ENCODE data around the gene ZFHX3. TPM values are rescaled to one million over a fixed set of nuclear protein-coding genes. Genes with fewer than 3 reads are reported as not detected.

Gene ZFHX3
- total RNA-seq, 1 donor from 2014 or later: 8.1 TPM

GRCh38 chr16:72932677-72933335, 115.1 kb downstream of the ZFHX3 start:
- intact Hi-C loops (cut with micrococcal nuclease): loop anchor here (10.0 kb wide), 1 partner anchor 78 kb away; no protein-coding TSS in a partner anchor

GRCh38 chr16:72932050-72932449, 115.9 kb downstream of the ZFHX3 start:
- ATAC-seq: peak; percentile 20
- intact Hi-C loops (cut with micrococcal nuclease): loop anchor here (10.0 kb wide), 1 partner anchor 77 kb away; no protein-coding TSS in a partner anchor
- no peak for DNase-seq

More at GRCh38 chr16:72932677-72933335, 115.1 kb downstream of the ZFHX3 start:
- ATAC-seq: no peak
- DNase-seq: no peak

GRCh38 chr16:72930396-72930795, 117.5 kb downstream of the ZFHX3 start:
- intact Hi-C loops (cut with micrococcal nuclease): loop anchor here (10.0 kb wide), 1 partner anchor 76 kb away; no protein-coding TSS in a partner anchor
- ATAC-seq: no peak
- no peak for DNase-seq

GRCh38 chr16:72928090-72928981, 119.6 kb downstream of the ZFHX3 start:
- no peak for ATAC-seq
- intact Hi-C loops (cut with micrococcal nuclease): no loop called here
- no peak for DNase-seq

- DNase-seq (no peak), ATAC-seq (no peak)
- intact Hi-C loops (cut with micrococcal nuclease): no loop called here
Observed at GRCh38 chr16:72927199-72928089, 120.5 kb downstream of the ZFHX3 start.

GRCh38 chr16:72926177-72927070, 121.5 kb downstream of the ZFHX3 start:
- DNase-seq: no peak

GRCh38 chr16:72925631-72925979, 122.3 kb downstream of the ZFHX3 start:
- ATAC-seq (no peak), DNase-seq (no peak)
- intact Hi-C loops (cut with micrococcal nuclease): no loop called here

More at GRCh38 chr16:72926177-72927070, 121.5 kb downstream of the ZFHX3 start:
- ATAC-seq: no peak
- intact Hi-C loops (cut with micrococcal nuclease): no loop called here

- intact Hi-C loops (cut with micrococcal nuclease): no loop called here
- ATAC-seq (no peak), DNase-seq (no peak)
Observed at GRCh38 chr16:72924927-72925630, 122.8 kb downstream of the ZFHX3 start.

- no peak for ATAC-seq
- no peak for DNase-seq
Observed at GRCh38 chr16:72924537-72924926, 123.4 kb downstream of the ZFHX3 start.

GRCh38 chr16:72923757-72924156, 124.2 kb downstream of the ZFHX3 start:
- ATAC-seq (no peak), DNase-seq (no peak)
- intact Hi-C loops (cut with micrococcal nuclease): no loop called here

More at GRCh38 chr16:72924537-72924926, 123.4 kb downstream of the ZFHX3 start:
- intact Hi-C loops (cut with micrococcal nuclease): no loop called here

GRCh38 chr16:72922714-72923113, 125.2 kb downstream of the ZFHX3 start:
- ATAC-seq (no peak), DNase-seq (no peak)
- intact Hi-C loops (cut with micrococcal nuclease): no loop called here

GRCh38 chr16:72921620-72922019, 126.3 kb downstream of the ZFHX3 start:
- peak; percentile 48 for DNase-seq

GRCh38 chr16:72921106-72921505, 126.8 kb downstream of the ZFHX3 start:
- DNase-seq (no peak), ATAC-seq (no peak)
- intact Hi-C loops (cut with micrococcal nuclease): no loop called here

More at GRCh38 chr16:72921620-72922019, 126.3 kb downstream of the ZFHX3 start:
- peak; percentile 28 for ATAC-seq
- intact Hi-C loops (cut with micrococcal nuclease): no loop called here

GRCh38 chr16:72917051-72917450, 130.9 kb downstream of the ZFHX3 start:
- intact Hi-C loops (cut with micrococcal nuclease): no loop called here

GRCh38 chr16:72915331-72915730, 132.6 kb downstream of the ZFHX3 start:
- DNase-seq (no peak), ATAC-seq (no peak)
- intact Hi-C loops (cut with micrococcal nuclease): no loop called here

More at GRCh38 chr16:72917051-72917450, 130.9 kb downstream of the ZFHX3 start:
- DNase-seq: no peak
- ATAC-seq: no peak

- intact Hi-C loops (cut with micrococcal nuclease): no loop called here
- DNase-seq (no peak), ATAC-seq (no peak)
Observed at GRCh38 chr16:72913551-72913950, 134.4 kb downstream of the ZFHX3 start.

GRCh38 chr16:72911971-72912370, 136.0 kb downstream of the ZFHX3 start:
- DNase-seq: no peak
- intact Hi-C loops (cut with micrococcal nuclease): no loop called here
- ATAC-seq: no peak

GRCh38 chr16:72910875-72911274, 137.1 kb downstream of the ZFHX3 start:
- DNase-seq: no peak
- intact Hi-C loops (cut with micrococcal nuclease): no loop called here
- ATAC-seq: no peak
